Vagina (tissue), 2 donors: ENCODE results near the gene C7orf33. TPM values are rescaled to one million over a fixed set of nuclear protein-coding genes. Genes with fewer than 3 reads are reported as not detected.

Experiments used
- DNase-seq, 2 donors: peaks; one replicate each; pipeline ENCODE4 v3.0.0-alpha.2; 2017; ENCODE audit errors: extremely low spot score in 2 of 2
- H3K27ac ChIP-seq: fragments of 200-600 bp; sonication (generic); one replicate; pipeline ENCODE4 v1.5.1; 2019
- H3K27me3 ChIP-seq: fragments of 200-600 bp; sonication (generic); one replicate; pipeline ENCODE4 v1.5.1; 2019
- H3K36me3 ChIP-seq, 2 donors: fragments of 200-600 bp; sonication (generic); one replicate each; pipeline ENCODE4 v1.5.1; 2017 to 2019
- H3K4me1 ChIP-seq: fragments of 200-600 bp; sonication (generic); one replicate; pipeline ENCODE4 v1.5.1; 2019
- H3K4me3 ChIP-seq, 2 donors: fragments of 200-600 bp; sonication (generic); 1 replicate in 1 of 2; 2 replicates in 1 of 2; pipeline ENCODE4 v1.5.1; 2016 to 2019
- H3K9me3 ChIP-seq: fragments of 200-600 bp; sonication (generic); one replicate; pipeline ENCODE4 v1.5.1; 2019
- CTCF ChIP-seq, 3 experiments: fragments of 450-650 bp in 2 of 3; fragments of 200-600 bp in 1 of 3; sonication (generic) in 1 of 3; IDR thresholded peaks; one replicate each; pipeline ENCODE4 v1.5.1; 2017 to 2019; ENCODE audit warnings: antibody characterized with exemption in 3 of 3, mild to moderate bottlenecking in 2 of 3, moderate library complexity in 2 of 3
- POLR2A ChIP-seq, 2 donors: fragments of 450-650 bp; IDR thresholded peaks; one replicate each; pipeline ENCODE4 v1.6.1; 2017; ENCODE audit warnings: antibody characterized with exemption in 2 of 2, mild to moderate bottlenecking in 2 of 2, moderate library complexity in 2 of 2
- POLR2AphosphoS5 ChIP-seq, 2 donors: sonication (generic); formaldehyde crosslinking; IDR thresholded peaks; one replicate each; pipeline ENCODE4 v1.9.0; 2017; ENCODE audit warnings: antibody characterized with exemption in 2 of 2, mild to moderate bottlenecking in 2 of 2, low read depth in 1 of 2; ENCODE audit not compliant: insufficient read depth in 1 of 2
- intact Hi-C: fragments of 100-400 bp; cut with DNase I; formaldehyde crosslinking; loops from one replicate; pipeline ENCODE4 v1.15.1; 2023
- total RNA-seq: library from RNA; depleted of rRNA; stranded (reverse); fragments of >200 nt; gene quantifications from one replicate; pipeline ENCODE4 v1.2.3, GENCODE V29; 2016

Gene C7orf33
- total RNA-seq, 1 donor from 2014 or later = not detected

GRCh38 chr7:148633761-148634160 is 43.2 kb downstream of the C7orf33 start:
- no peak for TF ChIP-seq POLR2A (IDR thresholded peaks at IDR 0.05)
- H3K4me3 ChIP-seq = no peak overlapping the region
- no peak for DNase-seq
- no peaks in the 10 kb centered on the region for H3K27me3 ChIP-seq
- intact Hi-C loops = no loop called here
- H3K27ac ChIP-seq = no peak overlapping the region
- H3K36me3 ChIP-seq = no peaks in the 10 kb centered on the region
- no peaks in the 10 kb centered on the region for H3K9me3 ChIP-seq
- H3K4me1 ChIP-seq = no peaks in the 10 kb centered on the region

GRCh38 chr7:148637094-148637493 is 46.5 kb downstream of the C7orf33 start:
- Histone ChIP-seq H3K4me3 (no peak overlapping the region), H3K27ac (no peak overlapping the region), H3K36me3 (no peaks in the 10 kb centered on the region), H3K9me3 (no peaks in the 10 kb centered on the region), H3K4me1 (no peaks in the 10 kb centered on the region), H3K27me3 (no peaks in the 10 kb centered on the region)
- no peak for DNase-seq
- intact Hi-C loops = no loop called here
- TF ChIP-seq CTCF (IDR thresholded peaks at IDR 0.05) = no peak
- TF ChIP-seq POLR2AphosphoS5 (IDR thresholded peaks at IDR 0.05; ENCODE audit: insufficient read depth in 1 of 2, low read depth in 1 of 2) = no peak
- TF ChIP-seq POLR2A (IDR thresholded peaks at IDR 0.05) = no peak

- no peaks in the 10 kb centered on the region for H3K4me1 ChIP-seq
- TF ChIP-seq POLR2AphosphoS5 (IDR thresholded peaks at IDR 0.05; ENCODE audit: insufficient read depth in 1 of 2, low read depth in 1 of 2) = no peak
- TF ChIP-seq CTCF (IDR thresholded peaks at IDR 0.05) = no peak
- no peak for TF ChIP-seq POLR2A (IDR thresholded peaks at IDR 0.05)
- no peak overlapping the region for H3K27ac ChIP-seq
- no peaks in the 10 kb centered on the region for H3K9me3 ChIP-seq
- H3K36me3 ChIP-seq = no peaks in the 10 kb centered on the region
- H3K27me3 ChIP-seq = no peaks in the 10 kb centered on the region
- no peak for DNase-seq
- no peak overlapping the region for H3K4me3 ChIP-seq
- intact Hi-C loops = no loop called here
Observed at GRCh38 chr7:148645898-148646297, 55.3 kb downstream of the C7orf33 start.

GRCh38 chr7:148650232-148650858 is 59.8 kb downstream of the C7orf33 start:
- Histone ChIP-seq H3K36me3 (no peaks in the 10 kb centered on the region), H3K4me1 (no peaks in the 10 kb centered on the region), H3K27me3 (no peaks in the 10 kb centered on the region), H3K9me3 (no peaks in the 10 kb centered on the region), H3K27ac (no peak overlapping the region), H3K4me3 (no peak overlapping the region)
- no peak for DNase-seq
- intact Hi-C loops = no loop called here
- no peak for TF ChIP-seq CTCF (IDR thresholded peaks at IDR 0.05)
- TF ChIP-seq POLR2A (IDR thresholded peaks at IDR 0.05) = no peak
- TF ChIP-seq POLR2AphosphoS5 (IDR thresholded peaks at IDR 0.05; ENCODE audit: insufficient read depth in 1 of 2, low read depth in 1 of 2) = no peak

DNA sequence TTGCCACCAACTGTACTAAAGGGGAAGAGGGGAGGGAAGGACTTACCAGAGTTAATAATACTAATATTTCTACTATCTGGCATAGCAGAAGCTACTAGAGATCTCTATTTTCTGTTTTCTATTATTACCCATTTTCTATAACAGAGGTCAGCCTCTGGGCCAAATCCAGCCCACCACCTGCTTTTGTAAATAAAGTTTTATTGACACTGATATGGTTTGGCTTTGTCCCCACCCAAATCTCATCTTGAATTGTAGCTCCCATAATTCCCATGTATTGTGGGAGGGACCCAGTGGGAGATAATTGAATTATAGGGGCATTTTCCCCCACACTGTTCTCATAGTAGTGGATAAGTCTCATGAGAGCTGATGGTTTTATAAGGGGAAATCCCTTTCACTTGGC is 62.2 kb downstream of the C7orf33 start:
- H3K9me3 ChIP-seq = no peaks in the 10 kb centered on the region
- no peaks in the 10 kb centered on the region for H3K36me3 ChIP-seq
- H3K4me1 ChIP-seq = no peaks in the 10 kb centered on the region
- no peak for DNase-seq
- H3K27me3 ChIP-seq = no peaks in the 10 kb centered on the region
- H3K27ac ChIP-seq = no peak overlapping the region
- H3K4me3 ChIP-seq = no peak overlapping the region
- intact Hi-C loops = no loop called here
- no peak for TF ChIP-seq POLR2AphosphoS5 (IDR thresholded peaks at IDR 0.05; ENCODE audit: insufficient read depth in 1 of 2, low read depth in 1 of 2)
- TF ChIP-seq CTCF (IDR thresholded peaks at IDR 0.05) = no peak
- TF ChIP-seq POLR2A (IDR thresholded peaks at IDR 0.05) = no peak
